ENCODE data around the gene TMEM42. TPM values are rescaled to one million over a fixed set of nuclear protein-coding genes. Genes with fewer than 3 reads are reported as not detected.

Gene TMEM42
- total and polyA plus RNA-seq, 4 donors, result 7.9 to 19.1 (median 12.4) TPM

DNA sequence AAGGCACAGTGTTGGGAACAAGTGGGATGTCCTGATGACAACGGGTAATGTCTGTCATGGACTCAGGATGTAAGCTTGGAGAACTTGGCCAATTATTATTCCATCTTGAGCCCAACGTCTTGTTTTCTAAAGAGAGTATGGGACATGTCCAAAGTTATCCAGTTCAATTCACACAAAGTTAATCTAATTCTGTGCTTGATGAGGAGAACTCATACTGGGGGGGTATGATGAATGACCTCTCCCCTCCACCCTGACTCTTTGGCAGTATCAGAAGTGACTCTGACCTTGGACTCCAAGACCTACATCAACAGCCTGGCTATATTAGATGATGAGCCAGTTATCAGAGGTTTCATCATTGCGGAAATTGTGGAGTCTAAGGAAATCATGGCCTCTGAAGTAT, 49.0 kb downstream of the TMEM42 start:
- Histone ChIP-seq H3K4me3 (ENCODE audit: low read length in 2 of 2) (no peak overlapping the region), H3K9me3 (ENCODE audit: control insufficient read depth, low read length) (peaks cover 1% of the 10 kb centered on the region), H3K27ac (ENCODE audit: low read depth in 1 of 2, low read length in 2 of 2) (no peak overlapping the region), H3K36me3 (ENCODE audit: control insufficient read depth in 1 of 2, insufficient read depth in 2 of 2, low read length in 1 of 2) (no peaks in the 10 kb centered on the region), H3K4me1 (ENCODE audit: control insufficient read depth in 1 of 2, insufficient read depth in 2 of 2, low read length in 2 of 2) (no peaks in the 10 kb centered on the region), H3K27me3 (ENCODE audit: control insufficient read depth in 1 of 2, insufficient read depth in 2 of 2, low read length in 1 of 2) (no peaks in the 10 kb centered on the region)
- DNase-seq (no peak), ATAC-seq (ENCODE audit: low FRiP score) (no peak)
- 88 to 90% methylated on average over 3 of the region's 3 CpGs for WGBS, 2 donors
- intact Hi-C loops (cut with DNase I), result loop anchor here (5.0 to 10.0 kb wide), 3 partner anchors 146 to 378 kb away; partner anchors contain the start of genes KIAA1143 (in 2 of the 2) and KIF15 (in 2 of the 2)

DNA sequence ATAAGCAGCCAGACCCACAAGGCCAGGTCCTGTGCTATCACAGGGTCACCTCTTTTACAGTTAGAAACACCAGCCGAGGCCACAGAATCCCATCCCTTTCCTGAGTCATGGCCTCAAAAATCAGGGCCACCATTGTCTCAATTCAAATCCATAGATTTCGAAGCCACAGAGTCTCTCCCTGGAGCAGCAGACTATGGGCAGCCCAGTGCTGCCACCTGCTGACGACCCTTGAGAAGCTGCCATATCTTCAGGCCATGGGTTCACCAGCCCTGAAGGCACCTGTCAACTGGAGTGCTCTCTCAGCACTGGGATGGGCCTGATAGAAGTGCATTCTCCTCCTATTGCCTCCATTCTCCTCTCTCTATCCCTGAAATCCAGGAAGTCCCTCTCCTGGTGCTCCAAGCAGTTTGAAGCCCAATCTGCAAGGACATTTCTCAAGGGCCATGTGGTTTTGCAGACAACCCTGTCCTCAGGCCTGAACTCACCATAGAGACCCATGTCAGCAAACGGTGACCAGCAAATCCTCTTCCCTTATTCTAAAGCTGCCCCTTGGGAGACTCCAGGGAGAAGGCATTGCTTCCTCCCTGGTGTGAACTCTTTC, 52.3 kb downstream of the TMEM42 start:
- Histone ChIP-seq H3K4me3 (ENCODE audit: low read length in 2 of 2) (no peak overlapping the region), H3K27me3 (ENCODE audit: control insufficient read depth in 1 of 2, insufficient read depth in 2 of 2, low read length in 1 of 2) (no peaks in the 10 kb centered on the region), H3K4me1 (ENCODE audit: control insufficient read depth in 1 of 2, insufficient read depth in 2 of 2, low read length in 2 of 2) (no peaks in the 10 kb centered on the region), H3K36me3 (ENCODE audit: control insufficient read depth in 1 of 2, insufficient read depth in 2 of 2, low read length in 1 of 2) (peaks cover 0 to 1% of the 10 kb centered on the region in 2 donors), H3K9me3 (ENCODE audit: control insufficient read depth, low read length) (no peaks in the 10 kb centered on the region), H3K27ac (ENCODE audit: low read depth in 1 of 2, low read length in 2 of 2) (no peak overlapping the region)
- intact Hi-C loops (cut with DNase I), result loop anchor here (2.0 to 10.0 kb wide), 4 partner anchors 149 to 382 kb away; partner anchors contain the start of genes KIAA1143 (in 2 of the 2) and KIF15 (in 2 of the 2)
- WGBS, 2 donors, result 18 to 25% methylated on average over 4 of the region's 4 CpGs
- peak; percentile 72 to 88 for DNase-seq
- peak; percentile 65 for ATAC-seq (ENCODE audit: low FRiP score)

DNA sequence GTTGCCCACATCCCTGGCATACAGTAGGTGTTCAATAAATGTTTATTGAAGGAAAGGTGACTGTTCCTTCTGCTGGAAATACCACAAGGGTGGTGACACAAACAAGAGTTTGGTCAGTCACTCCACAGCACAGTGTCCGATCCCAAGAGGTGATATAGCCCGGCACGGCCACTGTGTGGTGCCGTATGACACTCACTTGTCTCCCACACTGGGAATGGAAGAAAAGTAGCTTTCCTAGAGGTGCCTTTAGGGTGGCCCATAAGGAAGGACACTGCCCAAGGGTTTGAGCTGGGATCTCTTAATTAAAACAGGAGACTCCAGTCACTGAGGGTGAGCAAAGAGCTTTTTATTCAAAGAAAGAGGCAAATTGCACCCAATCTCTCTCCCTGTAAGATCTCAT, 53.2 kb downstream of the TMEM42 start:
- Histone ChIP-seq H3K27ac (ENCODE audit: low read depth in 1 of 2, low read length in 2 of 2) (no peak overlapping the region), H3K27me3 (ENCODE audit: control insufficient read depth in 1 of 2, insufficient read depth in 2 of 2, low read length in 1 of 2) (no peaks in the 10 kb centered on the region), H3K4me3 (ENCODE audit: low read length in 2 of 2) (no peak overlapping the region), H3K9me3 (ENCODE audit: control insufficient read depth, low read length) (no peaks in the 10 kb centered on the region), H3K4me1 (ENCODE audit: control insufficient read depth in 1 of 2, insufficient read depth in 2 of 2, low read length in 2 of 2) (no peaks in the 10 kb centered on the region), H3K36me3 (ENCODE audit: control insufficient read depth in 1 of 2, insufficient read depth in 2 of 2, low read length in 1 of 2) (peaks cover 0 to 1% of the 10 kb centered on the region in 2 donors)
- WGBS, 2 donors, result 56 to 58% methylated on average over 4 of the region's 4 CpGs
- ATAC-seq (ENCODE audit: low FRiP score), result peak; percentile 42
- no peak for DNase-seq
- intact Hi-C loops (cut with DNase I), result loop anchor here (2.0 to 10.0 kb wide), 4 partner anchors 150 to 383 kb away; partner anchors contain the start of genes KIAA1143 (in 2 of the 2) and KIF15 (in 2 of the 2)

Other genes with a start within 250 kb of the TMEM42 start
- gene ZNF197, start 236.9 kb upstream of the TMEM42 start, total RNA-seq, result 10 to 100 TPM; 15.2 to 20.3 TPM
- 1 to 10 TPM; 6.9 to 8.0 TPM for gene ZNF197, start 236.9 kb upstream of the TMEM42 start, polyA plus RNA-seq
- gene ZNF35, start 213.2 kb upstream of the TMEM42 start, total RNA-seq, result 10 to 100 TPM in 1 of 2 donors, 1 to 10 TPM in 1; 7.8 to 12.8 TPM
- gene ZNF35, start 213.2 kb upstream of the TMEM42 start, polyA plus RNA-seq, result 1 to 10 TPM; 3.6 to 4.6 TPM
- gene ZNF502, start 149.3 kb upstream of the TMEM42 start, total RNA-seq, result 1 to 10 TPM; 5.1 to 5.9 TPM
- gene ZNF502, start 149.3 kb upstream of the TMEM42 start, polyA plus RNA-seq, result 1 to 10 TPM; 2.5 to 5.4 TPM
- gene ZNF501, start 132.3 kb upstream of the TMEM42 start, total RNA-seq, result 1 to 10 TPM; 4.6 to 7.3 TPM
- gene ZNF501, start 132.3 kb upstream of the TMEM42 start, polyA plus RNA-seq, result 1 to 10 TPM; 3.5 to 7.4 TPM
- 10 to 100 TPM; 21.3 to 33.0 TPM for gene KIAA1143, start 100.3 kb upstream of the TMEM42 start, total RNA-seq
- 10 to 100 TPM; 10.3 to 12.5 TPM for gene KIAA1143, start 100.3 kb upstream of the TMEM42 start, polyA plus RNA-seq
- gene KIF15, start 100.1 kb upstream of the TMEM42 start, total RNA-seq, result under 1 TPM; 0.49 to 0.93 TPM
- gene KIF15, start 100.1 kb upstream of the TMEM42 start, polyA plus RNA-seq, result 1 to 10 TPM in 1 of 2 donors, under 1 TPM in 1; 0.92 to 2.1 TPM
- not detected for gene TGM4, start 12.7 kb downstream of the TMEM42 start, total RNA-seq
- not detected for gene TGM4, start 12.7 kb downstream of the TMEM42 start, polyA plus RNA-seq
- gene ZDHHC3, start 114.3 kb downstream of the TMEM42 start, total RNA-seq, result 10 to 100 TPM; 60.5 to 62.2 TPM
- gene ZDHHC3, start 114.3 kb downstream of the TMEM42 start, polyA plus RNA-seq, result 10 to 100 TPM; 44.8 to 49.5 TPM
- 10 to 100 TPM; 30.7 to 31.2 TPM for gene EXOSC7, start 114.3 kb downstream of the TMEM42 start, total RNA-seq
- 10 to 100 TPM; 15.8 to 28.9 TPM for gene EXOSC7, start 114.3 kb downstream of the TMEM42 start, polyA plus RNA-seq
- 100 to 1,000 TPM in 1 of 2 donors, 10 to 100 TPM in 1; 96.9 to 109 TPM for gene CLEC3B, start 164.4 kb downstream of the TMEM42 start, total RNA-seq
- 100 to 1,000 TPM in 1 of 2 donors, 10 to 100 TPM in 1; 69.1 to 177 TPM for gene CLEC3B, start 164.4 kb downstream of the TMEM42 start, polyA plus RNA-seq

All from aorta (tissue), 5 donors.